HepG2 (cell line): ENCODE results near the gene NKD1. TPM values are rescaled to one million over a fixed set of nuclear protein-coding genes. Genes with fewer than 3 reads are reported as not detected.
A peak's percentile ranks its signal among the peaks of the same experiment; 100 is the strongest.

Source experiments
- ATAC-seq: fragments of 200-7000 bp; cut with Tn5 transposase; 3 replicates; pipeline ENCODE4 v1.9.1; 2020; ENCODE audit warnings: mild to moderate bottlenecking, moderate library complexity
- BruUV-seq: library from RNA; stranded (reverse); fragments of 400-500 nt; replicated peaks from 2 replicates; lab custom pipeline; 2021; lab: Mats Ljungman, UMichigan
- CTCF ChIA-PET: fragments of 300-600 bp; formaldehyde crosslinking; extraction: SDS; loops from one replicate; lab custom pipeline; 2021; ENCODE audit warnings: low total read pairs, inconsistent platforms, low intra/inter-chr PET ratio; lab: Yijun Ruan, JAX
- POLR2A ChIA-PET: fragments of 350-600 bp; sonication (Branson Sonifier 250); formaldehyde crosslinking; loops from one replicate; lab custom pipeline; 2020; ENCODE audit warnings: antibody characterized with exemption, inconsistent platforms; lab: Yijun Ruan, JAX
- DNase-seq: peaks from one replicate; pipeline ENCODE4 v3.0.0-alpha.2; 2015; ENCODE audit warnings: low spot score
- FAIRE-seq: peaks from 3 replicates; lab custom pipeline; 2011; peaks lifted over from hg19 to GRCh38; lab: Jason Lieb, UNC
- H2AFZ ChIP-seq: one replicate; pipeline ENCODE4 v1.6.1; 2011; ENCODE audit warnings: low read length, inconsistent platforms
- H3K27ac ChIP-seq: fragments of 300-600 bp; 3 replicates; pipeline ENCODE4 v1.8.0; 2011; ENCODE audit warnings: mixed run types, mild to moderate bottlenecking, mixed read lengths, low read length, inconsistent platforms; ENCODE audit not compliant: insufficient read depth; ENCODE audit errors: extremely low read length
- H3K27me3 ChIP-seq, 2 experiments: fragments of 200-600 bp in 1 of 2; 2 replicates in 1 of 2; 3 replicates in 1 of 2; pipeline versions ENCODE4 v1.6.0 to v1.8.0; 2011; ENCODE audit warnings: low read length in 2 of 2, mild to moderate bottlenecking in 2 of 2, moderate library complexity in 2 of 2, inconsistent platforms in 1 of 2; ENCODE audit not compliant: insufficient read depth in 2 of 2, control insufficient read depth in 1 of 2
- H3K36me3 ChIP-seq, 2 experiments: fragments of 200-600 bp in 1 of 2; replicated peaks in 1 of 2; 2 replicates in 1 of 2; 3 replicates in 1 of 2; pipeline versions ENCODE4 v1.5.1 to v1.8.0; 2011; ENCODE audit warnings: low read length in 2 of 2, inconsistent platforms in 1 of 2; ENCODE audit not compliant: insufficient read depth in 2 of 2, control insufficient read depth in 1 of 2
- H3K4me1 ChIP-seq: 2 replicates; pipeline ENCODE4 v1.5.1; 2012; ENCODE audit warnings: low read length, inconsistent platforms; ENCODE audit not compliant: insufficient read depth
- H3K4me2 ChIP-seq: 2 replicates; pipeline ENCODE4 v1.6.0; 2011; ENCODE audit warnings: low read depth, low read length, inconsistent platforms
- H3K4me3 ChIP-seq, 3 experiments: fragments of 200-600 bp in 1 of 3; sonication (generic), shearing (Covaris generic) in 1 of 3; replicated peaks in 1 of 3; 2 replicates each; pipeline ENCODE4 v1.5.1; 2011 to 2016; ENCODE audit warnings: low read length in 3 of 3, inconsistent platforms in 2 of 3, low read depth in 2 of 3, mild to moderate bottlenecking in 2 of 3, control low read depth in 1 of 3, mixed read lengths in 1 of 3; ENCODE audit not compliant: insufficient read depth in 1 of 3
- H3K79me2 ChIP-seq: one replicate; pipeline ENCODE4 v1.6.1; 2011; ENCODE audit warnings: low read length, inconsistent platforms; ENCODE audit not compliant: insufficient read depth
- H3K9ac ChIP-seq: 2 replicates; pipeline ENCODE4 v1.6.0; 2011; ENCODE audit warnings: mild to moderate bottlenecking, low read depth, low read length, inconsistent platforms; ENCODE audit not compliant: insufficient read depth
- H3K9me3 ChIP-seq: 2 replicates; pipeline ENCODE4 v1.5.1; 2012; ENCODE audit warnings: mild to moderate bottlenecking, low read length
- H4K20me1 ChIP-seq: 2 replicates; pipeline ENCODE4 v1.6.0; 2011; ENCODE audit warnings: inconsistent platforms, mild to moderate bottlenecking, low read length, moderate library complexity; ENCODE audit not compliant: insufficient read depth
- ASH2L ChIP-seq: fragments of 300-600, 200-600 bp; sonication (generic); IDR thresholded peaks from 2 replicates; pipeline ENCODE4 v1.7.0; 2017; ENCODE audit warnings: low read depth, mild to moderate bottlenecking, moderate library complexity, mixed read lengths, low read length; ENCODE audit not compliant: insufficient read length
- CHD4 ChIP-seq: fragments of 200-600 bp; sonication (generic); IDR thresholded peaks from 2 replicates; pipeline ENCODE4 v1.7.0; 2017; ENCODE audit warnings: mild to moderate bottlenecking, low read length, borderline replicate concordance
- DNMT3B ChIP-seq: conservative IDR thresholded peaks from 2 replicates; pipeline ENCODE4 v1.6.1; 2016; ENCODE audit warnings: missing biosample characterization, control low read depth
- HMGA1 ChIP-seq: sonication (generic); formaldehyde crosslinking; conservative IDR thresholded peaks from 2 replicates; pipeline ENCODE4 v1.4.0; 2020; ENCODE audit warnings: missing genetic modification reagents
- HOXA3 ChIP-seq: sonication (generic); formaldehyde crosslinking; IDR thresholded peaks from 2 replicates; pipeline ENCODE4 v1.5.0; 2020; ENCODE audit warnings: missing genetic modification reagents
- KAT2B ChIP-seq: fragments of 150-350 bp; IDR thresholded peaks from 2 replicates; pipeline ENCODE4 v1.6.1; 2014; ENCODE audit warnings: low read depth, low read length, borderline replicate concordance
- KDM1A ChIP-seq: IDR thresholded peaks from 2 replicates; pipeline ENCODE4 v1.6.1; 2016; ENCODE audit warnings: missing compliant biosample characterization
- MEIS1 ChIP-seq: sonication (generic); formaldehyde crosslinking; IDR thresholded peaks from 2 replicates; pipeline ENCODE4 v1.9.0; 2021; ENCODE audit warnings: mild to moderate bottlenecking, missing genetic modification reagents, moderate library complexity, borderline replicate concordance
- ZBTB20 ChIP-seq: sonication (generic); formaldehyde crosslinking; IDR thresholded peaks from 2 replicates; pipeline ENCODE4 v1.8.1; 2023; ENCODE audit warnings: missing genetic modification reagents, low read depth, mild to moderate bottlenecking, borderline replicate concordance
- ZNF160 ChIP-seq: sonication (generic); formaldehyde crosslinking; IDR thresholded peaks from 2 replicates; pipeline ENCODE4 v1.8.0; 2022; ENCODE audit warnings: mild to moderate bottlenecking, inconsistent platforms, missing genetic modification reagents
- ZNF180 ChIP-seq: sonication (generic); formaldehyde crosslinking; IDR thresholded peaks from 2 replicates; pipeline ENCODE4 v1.4.0; 2020; ENCODE audit warnings: low read depth, missing genetic modification reagents, borderline replicate concordance
- ZNF274 ChIP-seq: sonication (generic); formaldehyde crosslinking; IDR thresholded peaks from 2 replicates; pipeline ENCODE4 v1.5.1; 2020; ENCODE audit warnings: mild to moderate bottlenecking, missing genetic modification reagents
- ZNF589 ChIP-seq: sonication (generic); formaldehyde crosslinking; conservative IDR thresholded peaks from 2 replicates; pipeline ENCODE4 v1.8.0; 2022; ENCODE audit warnings: mild to moderate bottlenecking, moderate library complexity, missing genetic modification reagents
- ZNF614 ChIP-seq: IDR thresholded peaks from 2 replicates; pipeline ENCODE4 v1.6.1; 2018; ENCODE audit warnings: missing biosample characterization, missing genetic modification reagents, inconsistent platforms, borderline replicate concordance
- ZNF740 ChIP-seq: sonication (generic); formaldehyde crosslinking; IDR thresholded peaks from 2 replicates; pipeline ENCODE4 v1.4.0; 2020; ENCODE audit warnings: missing genetic modification reagents
- ZNF782 ChIP-seq: sonication (generic); formaldehyde crosslinking; IDR thresholded peaks from 2 replicates; pipeline ENCODE4 v1.4.0; 2020; ENCODE audit warnings: missing genetic modification reagents, mild to moderate bottlenecking, borderline replicate concordance
- whole genome bisulfite sequencing: methylation state at CpG from one replicate; pipeline ENCODE4 v1.1.6; 2017; ENCODE audit warnings: low lambda C conversion rate; 5-methylcytosine and 5-hydroxymethylcytosine counted together
- in situ Hi-C: cut with HindIII; loops from 2 replicates; pipeline ENCODE4 v1.10.0; 2017; ENCODE audit warnings: low pct_unique_long_range_greater_than_20kb; ENCODE audit not compliant: extremely low pct_ligation_motif_present
- intact Hi-C: fragments of 100-400 bp; cut with micrococcal nuclease; formaldehyde crosslinking; loops from one replicate; pipeline ENCODE4 v1.10.0; 2022; ENCODE audit not compliant: unreplicated experiment
- polyA plus RNA-seq, 8 experiments: library from polyadenylated mRNA; depleted of rRNA in 3 of 8; stranded (reverse) in 7 of 8; unstranded in 1 of 8; fragments of >200 nt; fragmentation: Illumina TruSeq in 4 of 8; extraction: Trizol in 4 of 8; gene quantifications; 2 replicates each; pipeline versions ENCODE4 v1.2.1 to v1.2.3, GENCODE V29; 2011 to 2016; ENCODE audit warnings: low read depth in 4 of 8, missing spikeins in 1 of 8, mixed read lengths in 1 of 8; ENCODE audit not compliant: insufficient read depth in 1 of 8
- total RNA-seq, 5 experiments: library from RNA; depleted of rRNA; stranded (reverse); fragments of >200 nt; fragmentation: Illumina TruSeq; extraction: Trizol; gene quantifications; 2 replicates each; pipeline ENCODE4 v1.2.3, GENCODE V29; 2016; ENCODE audit warnings: low read depth in 1 of 5
- TF ChIP-seq, protein P1 (sequence below): sonication (generic); formaldehyde crosslinking; IDR thresholded peaks from 2 replicates; pipeline ENCODE4 v1.5.1; 2020; ENCODE audit warnings: missing genetic modification reagents, mild to moderate bottlenecking, borderline replicate concordance
- TF ChIP-seq, protein P2 (sequence below): IDR thresholded peaks from 2 replicates; pipeline ENCODE4 v1.6.1; 2016; ENCODE audit warnings: low read depth, missing genetic modification reagents, missing compliant biosample characterization

The NKD1 gene
- total and polyA plus RNA-seq, 2 of the 13 experiments (the other 11 are each of a cell fraction or from before 2014, with no cell fraction given): 70.4 to 121 TPM

DNA sequence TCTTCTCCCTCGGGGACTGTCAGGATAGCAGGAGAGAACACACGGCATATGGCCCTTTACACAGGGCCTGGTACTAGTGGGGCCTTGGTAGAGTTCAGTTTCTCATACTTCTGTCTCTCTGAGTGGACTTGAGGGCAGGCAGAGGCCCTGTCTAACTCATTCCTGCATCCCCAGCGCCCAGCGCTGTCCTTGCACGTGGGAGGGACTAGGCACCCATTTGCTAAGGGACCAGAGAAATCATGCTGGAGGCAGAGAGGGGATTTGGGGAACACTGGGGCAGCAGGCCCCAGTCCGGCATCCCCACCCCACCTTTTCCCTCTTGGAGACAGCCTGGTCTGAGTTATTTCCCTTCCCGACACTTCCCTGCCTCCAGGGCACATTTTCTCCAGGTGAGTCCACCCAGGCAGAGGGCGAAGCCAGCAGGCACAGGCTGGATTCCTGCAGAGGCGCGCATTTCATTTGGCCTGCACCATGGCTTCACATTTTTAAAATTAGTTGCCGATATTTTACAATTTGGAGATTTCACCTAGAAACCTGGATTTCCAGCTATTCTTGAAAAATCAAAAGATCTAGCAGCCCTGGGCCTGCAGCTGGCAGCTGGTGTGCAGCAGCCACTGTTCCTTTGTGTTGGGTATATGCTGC lies 9.7 kb upstream of the NKD1 start:
- intact Hi-C loops: loop anchor here (1.0 kb wide), 2 partner anchors 9 to 18 kb away; no protein-coding TSS in a partner anchor
- ChIA-PET POLR2A (interaction anchor here (1.0 to 5.1 kb wide), 14 partner anchors 8 to 156 kb away, joined by 3 to 53 read pairs (median 6); partner anchors contain the start of gene NKD1), CTCF (interaction anchor here (1.1 kb wide), 1 partner anchor 167 kb away, joined by 3 read pairs; no protein-coding TSS in a partner anchor)
- H2AFZ ChIP-seq: no peak overlapping the region
- TSS peak; percentile 88 for BruUV-seq
- H3K4me3 ChIP-seq: peak overlapping the region; percentile 31 to 62 (median 33); a peak in 5 of 6 replicates
- H4K20me1 ChIP-seq: no peaks in the 10 kb centered on the region
- peak overlapping the region; percentile 88 for H3K27ac ChIP-seq
- H3K27me3 ChIP-seq: no peaks in the 10 kb centered on the region
- ATAC-seq: peak; percentile 25
- H3K4me2 ChIP-seq: peak overlapping the region; percentile 85
- peaks cover 2 to 3% of the 10 kb centered on the region in 2 experiments; a peak in 4 of 5 replicates for H3K36me3 ChIP-seq
- FAIRE-seq: no peak
- peak overlapping the region; percentile 73 for H3K9ac ChIP-seq
- in situ Hi-C loops: no loop called here
- 76% methylated on average over 10 of the region's 11 CpGs for WGBS
- peaks cover 4% of the 10 kb centered on the region for H3K79me2 ChIP-seq
- H3K9me3 ChIP-seq: no peaks in the 10 kb centered on the region
- peaks cover 68% of the 10 kb centered on the region for H3K4me1 ChIP-seq
- DNase-seq: no peak
- no peak for TF ChIP-seq KAT2B
- TF ChIP-seq, protein P1, sequence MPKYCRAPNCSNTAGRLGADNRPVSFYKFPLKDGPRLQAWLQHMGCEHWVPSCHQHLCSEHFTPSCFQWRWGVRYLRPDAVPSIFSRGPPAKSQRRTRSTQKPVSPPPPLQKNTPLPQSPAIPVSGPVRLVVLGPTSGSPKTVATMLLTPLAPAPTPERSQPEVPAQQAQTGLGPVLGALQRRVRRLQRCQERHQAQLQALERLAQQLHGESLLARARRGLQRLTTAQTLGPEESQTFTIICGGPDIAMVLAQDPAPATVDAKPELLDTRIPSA (CRISPR knock-in tag): 0 out of 2 replicates have a peak, but pooled peaks have one; percentile 34
- TF ChIP-seq HMGA1 (CRISPR knock-in tag): no peak
- TF ChIP-seq, protein P2, sequence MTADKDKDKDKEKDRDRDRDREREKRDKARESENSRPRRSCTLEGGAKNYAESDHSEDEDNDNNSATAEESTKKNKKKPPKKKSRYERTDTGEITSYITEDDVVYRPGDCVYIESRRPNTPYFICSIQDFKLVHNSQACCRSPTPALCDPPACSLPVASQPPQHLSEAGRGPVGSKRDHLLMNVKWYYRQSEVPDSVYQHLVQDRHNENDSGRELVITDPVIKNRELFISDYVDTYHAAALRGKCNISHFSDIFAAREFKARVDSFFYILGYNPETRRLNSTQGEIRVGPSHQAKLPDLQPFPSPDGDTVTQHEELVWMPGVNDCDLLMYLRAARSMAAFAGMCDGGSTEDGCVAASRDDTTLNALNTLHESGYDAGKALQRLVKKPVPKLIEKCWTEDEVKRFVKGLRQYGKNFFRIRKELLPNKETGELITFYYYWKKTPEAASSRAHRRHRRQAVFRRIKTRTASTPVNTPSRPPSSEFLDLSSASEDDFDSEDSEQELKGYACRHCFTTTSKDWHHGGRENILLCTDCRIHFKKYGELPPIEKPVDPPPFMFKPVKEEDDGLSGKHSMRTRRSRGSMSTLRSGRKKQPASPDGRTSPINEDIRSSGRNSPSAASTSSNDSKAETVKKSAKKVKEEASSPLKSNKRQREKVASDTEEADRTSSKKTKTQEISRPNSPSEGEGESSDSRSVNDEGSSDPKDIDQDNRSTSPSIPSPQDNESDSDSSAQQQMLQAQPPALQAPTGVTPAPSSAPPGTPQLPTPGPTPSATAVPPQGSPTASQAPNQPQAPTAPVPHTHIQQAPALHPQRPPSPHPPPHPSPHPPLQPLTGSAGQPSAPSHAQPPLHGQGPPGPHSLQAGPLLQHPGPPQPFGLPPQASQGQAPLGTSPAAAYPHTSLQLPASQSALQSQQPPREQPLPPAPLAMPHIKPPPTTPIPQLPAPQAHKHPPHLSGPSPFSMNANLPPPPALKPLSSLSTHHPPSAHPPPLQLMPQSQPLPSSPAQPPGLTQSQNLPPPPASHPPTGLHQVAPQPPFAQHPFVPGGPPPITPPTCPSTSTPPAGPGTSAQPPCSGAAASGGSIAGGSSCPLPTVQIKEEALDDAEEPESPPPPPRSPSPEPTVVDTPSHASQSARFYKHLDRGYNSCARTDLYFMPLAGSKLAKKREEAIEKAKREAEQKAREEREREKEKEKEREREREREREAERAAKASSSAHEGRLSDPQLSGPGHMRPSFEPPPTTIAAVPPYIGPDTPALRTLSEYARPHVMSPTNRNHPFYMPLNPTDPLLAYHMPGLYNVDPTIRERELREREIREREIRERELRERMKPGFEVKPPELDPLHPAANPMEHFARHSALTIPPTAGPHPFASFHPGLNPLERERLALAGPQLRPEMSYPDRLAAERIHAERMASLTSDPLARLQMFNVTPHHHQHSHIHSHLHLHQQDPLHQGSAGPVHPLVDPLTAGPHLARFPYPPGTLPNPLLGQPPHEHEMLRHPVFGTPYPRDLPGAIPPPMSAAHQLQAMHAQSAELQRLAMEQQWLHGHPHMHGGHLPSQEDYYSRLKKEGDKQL: no peak
- 0 out of 2 replicates have a peak, but pooled peaks have one; percentile 3 for TF ChIP-seq MEIS1
- no peak for TF ChIP-seq ZNF589 (CRISPR knock-in tag)
- no peak for TF ChIP-seq DNMT3B
- no peak for TF ChIP-seq HOXA3 (CRISPR knock-in tag)
- TF ChIP-seq ZNF274 (CRISPR knock-in tag): no peak
- TF ChIP-seq ZNF160 (CRISPR knock-in tag): no peak
- no peak for TF ChIP-seq ZBTB20
- no peak for TF ChIP-seq ZNF782
- TF ChIP-seq ZNF740: no peak
- no peak for TF ChIP-seq CHD4
- no peak for TF ChIP-seq ASH2L
- TF ChIP-seq ZNF614: no peak
- TF ChIP-seq KDM1A (CRISPR knock-in tag): no peak; the same call in 1 of the 2 replicates
- no peak for TF ChIP-seq ZNF180
